Activated CD4-positive, alpha-beta T cell treated with anti-CD3 and anti-CD28 coated beads, Interleukin-2, amount 50 U/mL, for 1 hour (primary cell): ENCODE data around the gene CDK9.

ENCODE experiments used
- DNase-seq: peaks from one replicate; pipeline ENCODE4 v3.0.0-alpha.2; 2020

The CDK9 gene

DNA sequence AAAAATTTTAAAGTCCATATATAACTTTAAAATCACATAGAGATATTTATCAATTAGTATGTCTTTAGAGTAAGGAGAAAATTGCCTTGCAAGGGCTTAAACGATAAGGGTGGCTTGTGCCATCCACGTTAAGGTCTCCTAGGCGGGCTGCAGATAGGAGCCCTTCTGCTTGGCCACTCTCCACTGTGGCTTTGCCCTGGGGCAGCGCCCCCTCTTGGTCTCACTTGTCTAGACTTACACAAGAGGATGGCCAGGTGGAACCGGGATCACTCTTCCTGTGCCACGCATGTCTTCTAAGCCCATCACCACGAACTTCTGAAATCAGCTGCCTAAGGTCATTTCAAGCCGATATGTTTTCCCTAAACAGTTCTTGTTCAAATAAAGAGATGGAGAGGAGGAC, 19.8 kb downstream of the CDK9 start:
- DNase-seq, result no peak

DNA sequence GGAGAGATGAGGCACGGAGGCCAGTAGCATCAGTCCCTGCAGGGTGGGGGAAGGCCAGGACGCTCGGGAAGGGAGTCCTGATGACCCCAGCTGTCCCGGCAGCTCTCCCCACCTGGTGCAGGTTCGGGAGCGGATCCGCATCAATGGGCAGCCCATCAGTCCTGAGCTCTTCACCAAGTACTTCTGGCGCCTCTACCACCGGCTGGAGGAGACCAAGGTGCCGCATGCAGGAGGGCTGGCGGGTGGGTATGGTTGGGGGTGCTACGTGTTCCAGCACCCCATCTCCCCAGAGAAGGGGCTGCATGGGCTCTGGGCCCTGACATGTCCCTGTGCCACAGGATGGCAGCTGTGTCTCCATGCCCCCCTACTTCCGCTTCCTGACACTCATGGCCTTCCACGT, 21.0 kb downstream of the CDK9 start:
- DNase-seq, result no peak

- no peak for DNase-seq
These were observed 22.6 kb downstream of the CDK9 start for GRCh38 chr9:127808347-127809001.

GRCh38 chr9:127809002-127809539, 23.2 kb downstream of the CDK9 start:
- DNase-seq, result no peak

DNA sequence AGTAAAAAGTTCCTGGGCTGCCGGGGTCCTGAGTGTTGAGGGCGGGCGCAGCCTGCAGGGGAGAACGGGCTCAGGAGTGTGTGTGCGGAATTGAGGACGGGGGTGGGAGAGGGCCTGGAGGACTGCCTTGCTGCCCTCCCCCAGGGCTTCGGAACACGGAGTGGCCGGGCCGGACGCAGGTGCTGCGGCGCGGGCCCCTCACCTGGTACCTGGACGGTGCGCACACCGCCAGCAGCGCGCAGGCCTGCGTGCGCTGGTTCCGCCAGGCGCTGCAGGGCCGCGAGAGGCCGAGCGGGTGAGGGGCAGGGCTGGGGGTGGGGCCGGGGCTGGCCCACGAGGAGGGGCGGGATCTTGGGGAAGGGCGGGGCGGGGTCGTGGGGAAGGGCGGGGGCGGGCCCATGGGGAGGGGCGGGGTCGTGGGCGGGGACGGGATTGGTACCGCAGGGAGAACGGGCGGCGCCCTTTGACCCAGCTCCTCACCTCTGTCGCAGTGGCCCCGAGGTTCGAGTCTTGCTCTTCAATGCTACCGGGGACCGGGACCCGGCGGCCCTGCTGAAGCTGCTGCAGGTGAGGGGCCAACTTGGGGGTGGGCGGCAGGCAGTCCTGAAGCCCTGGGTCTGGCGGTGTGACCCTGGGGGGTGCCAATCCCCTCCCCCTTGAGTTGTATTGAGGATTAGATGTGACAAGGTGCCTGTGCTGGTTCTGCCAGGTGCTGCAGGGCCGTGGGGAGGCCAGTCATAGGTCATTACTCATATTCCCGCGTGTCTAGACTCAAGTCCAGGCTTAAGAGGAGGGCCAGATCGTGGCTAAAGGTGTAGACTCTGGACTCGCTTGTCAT, 23.9 kb downstream of the CDK9 start:
- DNase-seq, result no peak

DNA sequence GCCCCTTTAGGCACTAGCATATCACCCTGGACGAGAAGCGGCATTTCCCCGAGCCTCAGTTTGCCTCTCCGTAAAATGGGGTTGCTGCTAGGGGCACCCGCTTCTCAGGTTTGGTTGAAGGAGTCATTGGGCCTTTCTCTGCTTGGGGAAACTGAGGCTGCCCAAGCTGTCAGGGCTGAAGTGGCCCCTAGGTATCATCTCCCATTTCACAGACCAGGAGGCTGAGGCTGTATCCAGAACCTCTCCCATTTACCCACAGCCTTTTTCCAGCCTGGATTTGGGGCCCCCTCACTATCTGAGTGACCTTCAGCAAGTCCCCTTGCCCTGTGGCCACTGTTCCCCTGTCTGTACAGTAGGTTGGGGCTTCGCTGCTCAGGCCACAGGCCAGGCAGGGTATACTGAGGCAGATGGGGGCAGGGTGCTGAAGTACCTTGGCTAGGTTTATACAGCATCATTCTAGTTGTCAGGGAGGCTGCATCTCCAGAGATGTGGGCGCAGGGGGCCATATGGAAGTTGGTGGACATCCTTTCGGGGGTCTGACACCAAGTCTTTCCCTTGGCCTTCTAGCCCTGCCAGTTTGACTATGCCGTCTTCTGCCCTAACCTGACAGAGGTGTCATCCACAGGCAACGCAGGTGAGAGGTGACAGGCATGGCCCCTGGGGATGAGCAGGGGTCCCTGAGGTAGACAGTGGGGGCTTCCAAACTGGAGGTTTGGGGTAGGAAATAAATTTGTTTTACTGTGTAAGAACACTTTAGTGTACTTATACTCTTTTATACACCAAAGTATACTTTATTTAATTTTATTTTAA, 24.7 kb downstream of the CDK9 start:
- no peak for DNase-seq

GRCh38 chr9:127812011-127812410, 26.2 kb downstream of the CDK9 start:
- no peak for DNase-seq

- no peak for DNase-seq
These were observed 27.3 kb downstream of the CDK9 start for GRCh38 chr9:127812936-127813675.

- no peak for DNase-seq
These were observed 27.9 kb downstream of the CDK9 start for GRCh38 chr9:127813686-127814226.

- DNase-seq, result no peak
These were observed 29.0 kb downstream of the CDK9 start for GRCh38 chr9:127814619-127815511.

- no peak for DNase-seq
These were observed 29.9 kb downstream of the CDK9 start for GRCh38 chr9:127815512-127816361.

- no peak for DNase-seq
These were observed 30.5 kb downstream of the CDK9 start for GRCh38 chr9:127816362-127816725.

DNA sequence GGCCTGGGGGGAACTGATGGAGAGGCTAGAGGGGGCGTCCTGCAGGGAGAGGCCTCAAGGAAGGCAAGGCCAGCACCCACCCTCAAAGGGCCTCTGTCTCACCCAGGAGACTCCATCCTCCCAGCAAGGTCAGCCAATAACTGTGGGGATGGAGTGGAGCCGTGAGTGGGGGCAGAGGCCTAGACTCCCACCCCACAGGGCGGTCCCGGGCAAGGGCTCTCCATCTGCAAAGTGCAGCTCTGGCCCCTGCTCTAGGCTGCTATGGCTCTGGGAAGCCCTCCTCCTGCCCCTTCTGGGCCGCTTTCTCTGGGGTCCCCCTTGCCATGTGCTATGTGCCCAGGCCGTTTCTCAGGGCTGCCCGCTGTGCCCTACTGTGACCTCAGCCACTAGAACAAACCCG, 30.9 kb downstream of the CDK9 start:
- DNase-seq, result no peak

- no peak for DNase-seq
These were observed 32.1 kb downstream of the CDK9 start for GRCh38 chr9:127817881-127818434.

DNA sequence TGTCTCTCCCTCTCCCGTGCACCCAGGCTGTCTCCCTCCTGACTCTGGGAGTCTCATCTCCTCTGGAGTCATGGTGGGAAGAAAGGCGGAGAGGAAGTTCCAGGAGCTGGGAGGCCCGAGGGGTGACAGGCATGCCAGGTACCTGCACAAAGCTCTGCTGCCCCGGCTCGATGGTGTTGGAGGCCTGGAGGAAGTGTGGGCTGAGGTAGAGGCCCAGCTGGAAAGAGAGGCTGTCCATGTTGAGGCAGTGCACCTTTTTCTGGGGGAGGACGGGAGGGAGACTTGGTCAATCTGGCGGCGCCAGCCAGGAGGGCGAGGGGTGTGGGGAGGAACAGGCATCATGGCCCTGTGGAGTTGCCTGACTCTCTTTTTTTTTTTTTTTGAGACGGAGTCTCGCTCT, 32.7 kb downstream of the CDK9 start:
- DNase-seq, result no peak

- DNase-seq, result no peak
These were observed 36.3 kb downstream of the CDK9 start for GRCh38 chr9:127822108-127822507.

DNA sequence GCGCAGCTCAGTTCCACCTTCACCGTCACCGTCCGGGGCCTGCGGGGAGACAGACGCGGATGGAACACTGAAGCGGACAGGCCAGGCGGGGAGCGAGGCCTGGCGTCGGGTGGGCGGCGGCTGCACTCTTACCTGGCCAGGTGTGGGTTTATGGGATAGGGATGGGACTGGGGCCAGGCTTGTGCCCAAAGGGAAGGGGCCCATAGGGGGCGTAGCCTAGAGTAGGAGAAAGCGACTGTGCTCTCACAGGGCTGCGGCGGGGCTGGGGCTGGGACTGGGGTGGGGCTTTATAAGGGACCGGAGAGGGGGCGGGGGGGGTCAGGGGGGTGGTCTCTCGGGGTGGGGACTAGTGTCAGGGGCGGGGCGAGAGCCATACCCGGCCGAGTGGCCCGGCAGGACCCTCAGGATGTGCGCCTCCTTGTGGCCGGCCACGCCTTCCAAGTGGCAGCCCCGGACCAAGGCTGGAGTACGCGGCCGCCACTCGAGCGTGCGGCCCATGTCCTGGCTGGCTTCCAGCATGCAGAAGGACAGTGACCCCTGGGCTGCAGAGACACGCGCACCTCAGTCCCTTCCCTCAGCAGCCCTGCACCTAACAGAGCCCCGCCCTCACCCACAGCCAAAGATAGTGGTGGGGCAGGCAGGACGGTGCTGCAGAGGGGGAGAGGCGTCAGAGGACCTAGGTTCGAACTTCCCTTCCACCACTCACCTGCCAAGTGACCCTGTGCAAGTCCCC, 39.7 kb downstream of the CDK9 start:
- DNase-seq, result no peak

GRCh38 chr9:127826253-127826913, 40.5 kb downstream of the CDK9 start:
- DNase-seq, result no peak
